ENCODE data around the gene NCAPH2. TPM values are rescaled to one million over a fixed set of nuclear protein-coding genes. Genes with fewer than 3 reads are reported as not detected.

NCAPH2 gene
- total RNA-seq, 2 experiments from 2014 or later, result 184 to 185 TPM

DNA sequence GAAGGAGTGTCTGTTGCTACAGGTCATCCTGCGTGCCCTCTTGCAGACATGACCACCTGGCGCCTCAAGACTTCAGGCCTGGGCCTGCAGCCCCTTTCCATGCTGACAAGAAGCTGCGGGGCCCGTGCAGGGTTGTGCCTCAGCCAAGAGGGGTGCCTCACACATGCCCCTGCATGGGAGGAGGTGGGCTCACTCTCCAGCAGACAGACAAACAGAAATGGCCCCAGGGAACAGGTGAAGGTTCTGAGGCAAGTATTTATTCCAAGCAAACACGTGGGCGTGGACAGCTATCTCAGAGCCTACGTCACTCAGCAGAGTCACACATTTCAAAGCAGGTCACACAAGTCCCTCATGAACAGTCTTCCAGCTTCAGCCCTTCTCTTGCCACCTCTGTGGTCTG is 60.6 kb downstream of the NCAPH2 start:
- no peak overlapping the region for H3K4me3 Mint-ChIP-seq
- intact Hi-C loops (cut with DNase I, micrococcal nuclease), result no loop called here
- H3K36me3 ChIP-seq (ENCODE audit: insufficient read depth, low read length), result peaks cover 40% of the 10 kb centered on the region
- H3K9me3 Mint-ChIP-seq, result no peaks in the 10 kb centered on the region
- ChIA-PET CTCF (no interaction called here), POLR2A (interaction anchor here (0.6 to 1.6 kb wide), 2 partner anchors 9 to 20 kb away, joined by 3 read pairs; no protein-coding TSS in a partner anchor)
- TF ChIP-seq, protein P1, sequence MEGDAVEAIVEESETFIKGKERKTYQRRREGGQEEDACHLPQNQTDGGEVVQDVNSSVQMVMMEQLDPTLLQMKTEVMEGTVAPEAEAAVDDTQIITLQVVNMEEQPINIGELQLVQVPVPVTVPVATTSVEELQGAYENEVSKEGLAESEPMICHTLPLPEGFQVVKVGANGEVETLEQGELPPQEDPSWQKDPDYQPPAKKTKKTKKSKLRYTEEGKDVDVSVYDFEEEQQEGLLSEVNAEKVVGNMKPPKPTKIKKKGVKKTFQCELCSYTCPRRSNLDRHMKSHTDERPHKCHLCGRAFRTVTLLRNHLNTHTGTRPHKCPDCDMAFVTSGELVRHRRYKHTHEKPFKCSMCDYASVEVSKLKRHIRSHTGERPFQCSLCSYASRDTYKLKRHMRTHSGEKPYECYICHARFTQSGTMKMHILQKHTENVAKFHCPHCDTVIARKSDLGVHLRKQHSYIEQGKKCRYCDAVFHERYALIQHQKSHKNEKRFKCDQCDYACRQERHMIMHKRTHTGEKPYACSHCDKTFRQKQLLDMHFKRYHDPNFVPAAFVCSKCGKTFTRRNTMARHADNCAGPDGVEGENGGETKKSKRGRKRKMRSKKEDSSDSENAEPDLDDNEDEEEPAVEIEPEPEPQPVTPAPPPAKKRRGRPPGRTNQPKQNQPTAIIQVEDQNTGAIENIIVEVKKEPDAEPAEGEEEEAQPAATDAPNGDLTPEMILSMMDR (IDR thresholded peaks at IDR 0.05), result no peak
- H3K27ac ChIP-seq (ENCODE audit: low read depth in 1 of 2, low read length in 2 of 2), result no peak overlapping the region
- ATAC-seq (ENCODE audit: poor library complexity) (no peak), DNase-seq (no peak)
- no peaks in the 10 kb centered on the region for H3K27me3 ChIP-seq (ENCODE audit: control insufficient read depth in 1 of 2, insufficient read depth in 2 of 2, low read length in 2 of 2)
- no peak overlapping the region for H3K4me3 ChIP-seq (ENCODE audit: low read length)
- H3K27me3 Mint-ChIP-seq, result no peaks in the 10 kb centered on the region
- H3K4me1 ChIP-seq (ENCODE audit: insufficient read depth, low read length), result peaks cover 2% of the 10 kb centered on the region
- peaks cover under 1% of the 10 kb centered on the region for H3K4me1 Mint-ChIP-seq (ENCODE audit: low read depth)
- H3K27ac Mint-ChIP-seq, result no peak overlapping the region
- peaks cover 40% of the 10 kb centered on the region for H3K36me3 Mint-ChIP-seq (ENCODE audit: low read depth)
- no peaks in the 10 kb centered on the region for H3K9me3 ChIP-seq (ENCODE audit: control insufficient read depth in 1 of 2, insufficient read depth in 1 of 2, low read length in 2 of 2)

DNA sequence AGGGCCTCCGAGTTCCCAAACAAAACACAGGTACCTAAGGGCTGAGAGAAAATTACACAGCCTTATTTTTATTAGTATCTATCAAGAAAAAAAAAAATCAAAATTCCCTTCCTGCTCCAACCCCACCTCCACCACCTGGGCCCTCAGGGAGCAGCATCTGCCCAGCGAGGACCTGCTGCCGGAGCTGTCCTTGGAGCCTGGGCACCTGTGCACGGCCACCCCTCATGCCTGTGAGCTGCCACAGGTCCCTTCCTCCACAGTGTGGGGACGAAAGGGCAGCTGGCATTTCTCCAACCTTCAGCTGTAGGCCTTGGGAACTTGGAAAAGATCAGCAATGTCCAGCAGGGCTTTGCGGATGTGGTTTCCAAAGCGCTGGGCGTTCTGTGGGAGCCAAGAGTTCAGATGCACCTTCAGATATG is 61.0 kb downstream of the NCAPH2 start:
- H3K4me1 Mint-ChIP-seq (ENCODE audit: low read depth), result no peaks in the 10 kb centered on the region
- intact Hi-C loops (cut with DNase I, micrococcal nuclease), result no loop called here
- no peaks in the 10 kb centered on the region for H3K9me3 Mint-ChIP-seq
- H3K27me3 ChIP-seq (ENCODE audit: control insufficient read depth in 1 of 2, insufficient read depth in 2 of 2, low read length in 2 of 2), result no peaks in the 10 kb centered on the region
- H3K4me3 ChIP-seq (ENCODE audit: low read length), result no peak overlapping the region
- no peak overlapping the region for H3K4me3 Mint-ChIP-seq
- no peak overlapping the region for H3K27ac Mint-ChIP-seq
- H3K27ac ChIP-seq (ENCODE audit: low read depth in 1 of 2, low read length in 2 of 2), result no peak overlapping the region
- H3K36me3 ChIP-seq (ENCODE audit: insufficient read depth, low read length), result peaks cover 42% of the 10 kb centered on the region
- no peaks in the 10 kb centered on the region for H3K27me3 Mint-ChIP-seq
- DNase-seq (no peak), ATAC-seq (ENCODE audit: poor library complexity) (no peak)
- CTCF ChIA-PET, result interaction anchor here (1.0 kb wide), 1 partner anchor 44 kb away, joined by 3 read pairs; the partner anchor contains the start of gene SCO2
- peaks cover 40% of the 10 kb centered on the region for H3K36me3 Mint-ChIP-seq (ENCODE audit: low read depth)
- H3K4me1 ChIP-seq (ENCODE audit: insufficient read depth, low read length), result no peaks in the 10 kb centered on the region
- POLR2A ChIA-PET, result interaction anchor here (0.6 to 1.6 kb wide), 3 partner anchors 9 to 40 kb away, joined by 3 read pairs; no protein-coding TSS in a partner anchor
- TF ChIP-seq, protein P1 (IDR thresholded peaks at IDR 0.05), result no peak
- H3K9me3 ChIP-seq (ENCODE audit: control insufficient read depth in 1 of 2, insufficient read depth in 1 of 2, low read length in 2 of 2), result no peaks in the 10 kb centered on the region

DNA sequence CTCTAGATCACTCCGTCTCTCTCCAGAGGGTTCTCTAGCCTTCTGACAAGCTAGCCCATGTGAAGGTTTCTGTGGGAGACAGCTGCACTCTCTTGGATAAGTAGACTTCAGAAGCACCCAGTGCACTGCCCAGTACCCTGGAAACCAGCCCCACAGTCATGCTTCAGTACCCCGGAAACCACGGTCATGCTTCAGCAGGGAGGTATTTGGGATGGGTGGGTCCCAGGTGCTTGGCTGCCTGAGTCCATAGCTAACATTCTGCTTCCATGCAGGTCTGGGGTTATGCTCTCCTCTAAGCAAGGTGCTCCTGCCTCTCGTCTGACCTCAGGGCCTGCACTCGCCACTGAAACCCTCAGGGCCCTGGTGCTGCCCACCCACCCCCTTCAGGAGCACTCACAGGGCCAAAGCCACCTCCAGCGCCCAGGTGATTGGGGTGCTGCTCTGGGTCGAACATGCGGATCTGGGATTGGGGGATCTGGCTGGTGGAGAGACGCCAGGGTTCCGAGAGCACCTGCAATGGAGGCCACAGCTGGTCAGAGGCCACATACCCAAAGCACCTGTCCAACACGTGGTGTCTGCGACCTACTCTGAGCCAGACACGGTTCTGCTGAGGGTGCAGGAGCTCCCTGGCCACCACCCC is 62.0 kb downstream of the NCAPH2 start:
- intact Hi-C loops (cut with DNase I, micrococcal nuclease), result no loop called here
- Mint-ChIP-seq H3K4me1 (ENCODE audit: low read depth) (no peaks in the 10 kb centered on the region), H3K4me3 (no peak overlapping the region), H3K36me3 (ENCODE audit: low read depth) (peaks cover 40% of the 10 kb centered on the region), H3K27ac (no peak overlapping the region), H3K9me3 (no peaks in the 10 kb centered on the region), H3K27me3 (no peaks in the 10 kb centered on the region)
- Histone ChIP-seq H3K4me1 (ENCODE audit: insufficient read depth, low read length) (no peaks in the 10 kb centered on the region), H3K9me3 (ENCODE audit: control insufficient read depth in 1 of 2, insufficient read depth in 1 of 2, low read length in 2 of 2) (no peaks in the 10 kb centered on the region), H3K4me3 (ENCODE audit: low read length) (no peak overlapping the region), H3K36me3 (ENCODE audit: insufficient read depth, low read length) (peaks cover 42% of the 10 kb centered on the region), H3K27me3 (ENCODE audit: control insufficient read depth in 1 of 2, insufficient read depth in 2 of 2, low read length in 2 of 2) (no peaks in the 10 kb centered on the region), H3K27ac (ENCODE audit: low read depth in 1 of 2, low read length in 2 of 2) (no peak overlapping the region)
- TF ChIP-seq, protein P1 (IDR thresholded peaks at IDR 0.05), result no peak
- POLR2A ChIA-PET, result interaction anchor here (1.0 kb wide), 1 partner anchor 41 kb away, joined by 3 read pairs; no protein-coding TSS in a partner anchor
- DNase-seq (no peak), ATAC-seq (ENCODE audit: poor library complexity) (no peak)
- CTCF ChIA-PET, result interaction anchor here (1.0 kb wide), 1 partner anchor 45 kb away, joined by 3 read pairs; the partner anchor contains the start of gene SCO2
